Activated CD4-positive, CD25-positive, alpha-beta regulatory T cell treated with anti-CD3 and anti-CD28 coated beads, Interleukin-2, amount 50 U/mL, for 16 hours (primary cell): ENCODE measurements around the gene DHCR24.

Experiments used
- DNase-seq: peaks from one replicate; pipeline ENCODE4 v3.0.0-alpha.2; 2020; ENCODE audit warnings: low read depth, low spot score

The DHCR24 gene

DNA sequence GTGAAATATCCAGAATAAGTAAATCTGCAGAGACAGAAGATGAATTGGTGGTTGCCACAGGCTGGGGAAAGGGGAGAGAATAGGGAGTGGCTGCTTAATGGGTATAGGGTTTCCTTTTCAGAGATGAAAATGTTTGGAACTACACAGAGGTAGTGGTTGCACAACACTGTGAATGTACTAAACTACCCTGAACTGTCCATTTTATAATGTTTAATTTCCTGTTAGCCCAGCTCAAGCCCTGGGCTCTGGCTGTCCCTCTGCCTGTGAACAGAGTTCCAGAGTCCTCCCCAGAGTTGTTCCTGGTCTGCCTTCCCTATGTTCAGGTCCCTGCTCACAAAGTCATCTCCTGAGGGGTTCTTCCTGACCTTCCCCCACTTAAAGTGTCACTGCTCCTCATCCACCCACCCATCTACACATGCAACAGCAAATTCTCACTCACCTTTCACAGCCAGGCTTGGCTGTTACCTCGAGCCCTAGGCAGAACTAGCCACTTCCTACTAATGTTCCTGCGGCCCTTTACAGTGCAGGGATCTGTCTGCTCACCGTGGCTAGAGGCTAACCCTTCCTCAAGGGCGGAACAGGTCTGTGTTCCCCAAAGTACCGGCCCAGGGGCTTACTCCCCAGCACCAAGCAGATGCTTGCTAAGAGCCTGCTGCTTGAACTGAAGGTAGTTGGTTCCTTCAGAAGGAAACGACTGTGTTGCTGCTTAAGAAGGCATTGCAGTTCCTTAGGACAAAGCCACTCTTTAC lies 22.4 kb downstream of the DHCR24 start:
- no peak for DNase-seq

DNA sequence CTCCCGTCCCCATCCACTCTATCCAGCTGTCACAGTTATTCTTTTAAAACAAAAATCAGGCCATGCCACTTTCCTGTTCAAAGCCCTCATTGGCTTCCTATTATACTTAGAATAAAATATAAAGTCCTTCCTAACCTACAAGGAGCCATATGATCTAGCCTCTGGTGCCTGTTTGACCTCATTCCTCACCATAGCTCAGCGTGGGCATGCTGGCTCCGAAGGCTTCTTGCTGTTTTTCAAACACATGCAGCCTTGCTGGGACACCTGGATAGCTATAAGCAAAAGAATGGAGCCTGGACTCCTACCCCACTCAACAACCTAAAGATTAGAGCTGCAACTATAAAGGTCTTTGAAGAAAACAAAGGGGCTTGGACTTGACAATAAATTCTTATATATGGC lies 23.7 kb downstream of the DHCR24 start:
- no peak for DNase-seq

DNA sequence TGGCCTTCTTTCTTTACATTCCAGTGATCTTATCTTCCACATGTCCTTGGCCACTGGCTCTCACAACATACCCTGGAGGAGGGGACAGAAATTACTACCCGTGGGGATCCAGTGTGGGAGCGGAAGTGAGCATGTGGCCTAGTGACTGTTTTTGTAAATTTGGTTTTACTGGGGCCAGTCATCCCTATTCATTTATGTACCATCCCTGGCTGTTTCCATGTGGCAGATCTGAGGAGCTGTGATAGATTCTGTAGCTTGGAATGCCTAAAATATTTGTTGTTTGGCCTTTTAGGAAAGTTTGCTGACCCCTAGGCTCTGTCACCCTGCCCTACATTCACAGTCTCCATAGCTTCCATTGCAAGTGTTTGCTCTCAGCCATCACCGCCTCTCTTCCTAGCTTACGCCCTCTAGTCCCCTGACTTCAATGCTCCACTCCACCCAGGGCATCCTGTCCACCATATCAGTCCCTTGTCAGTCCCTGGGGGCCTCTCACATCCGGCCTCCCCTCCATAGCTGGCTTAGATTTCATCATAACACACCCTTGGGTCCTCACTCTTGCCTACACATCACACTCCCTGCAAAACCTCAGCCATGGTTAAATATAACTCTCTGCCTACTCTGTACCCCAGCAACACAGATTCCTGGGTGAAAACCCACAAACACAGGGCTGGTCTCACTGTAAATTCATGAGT lies 25.8 kb downstream of the DHCR24 start:
- no peak for DNase-seq

DNA sequence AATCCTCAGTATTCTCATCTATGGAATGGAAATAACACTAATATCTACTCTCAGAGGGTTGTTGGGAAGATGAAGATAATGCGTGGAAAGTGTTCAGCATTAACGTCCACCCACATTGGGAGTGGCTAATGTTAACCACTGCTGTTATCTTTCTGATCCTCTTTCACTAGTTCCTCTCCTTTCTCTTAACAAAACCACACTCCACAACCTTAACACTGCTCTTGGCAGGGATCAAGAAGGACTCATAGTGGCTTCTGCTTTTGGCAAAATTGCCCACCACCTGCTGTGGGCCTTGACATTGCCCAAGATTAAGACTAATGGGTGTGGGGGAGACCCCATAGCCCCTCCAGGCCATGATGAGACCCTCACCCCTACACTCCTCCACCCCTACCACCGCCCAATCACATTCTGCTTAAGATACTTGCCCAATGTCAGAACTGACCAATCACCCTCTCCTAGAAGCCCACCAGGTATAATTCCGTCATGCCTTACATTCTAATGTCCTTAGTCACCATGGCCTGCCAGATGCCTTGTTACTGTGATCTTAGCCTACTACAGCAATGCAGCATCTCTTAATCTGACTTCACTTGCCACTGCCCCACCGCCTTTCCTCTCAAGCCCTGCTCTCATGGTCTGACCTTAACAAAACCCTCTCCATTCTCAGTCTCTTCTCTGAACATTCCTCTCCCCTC lies 27.1 kb downstream of the DHCR24 start:
- DNase-seq: no peak

DNA sequence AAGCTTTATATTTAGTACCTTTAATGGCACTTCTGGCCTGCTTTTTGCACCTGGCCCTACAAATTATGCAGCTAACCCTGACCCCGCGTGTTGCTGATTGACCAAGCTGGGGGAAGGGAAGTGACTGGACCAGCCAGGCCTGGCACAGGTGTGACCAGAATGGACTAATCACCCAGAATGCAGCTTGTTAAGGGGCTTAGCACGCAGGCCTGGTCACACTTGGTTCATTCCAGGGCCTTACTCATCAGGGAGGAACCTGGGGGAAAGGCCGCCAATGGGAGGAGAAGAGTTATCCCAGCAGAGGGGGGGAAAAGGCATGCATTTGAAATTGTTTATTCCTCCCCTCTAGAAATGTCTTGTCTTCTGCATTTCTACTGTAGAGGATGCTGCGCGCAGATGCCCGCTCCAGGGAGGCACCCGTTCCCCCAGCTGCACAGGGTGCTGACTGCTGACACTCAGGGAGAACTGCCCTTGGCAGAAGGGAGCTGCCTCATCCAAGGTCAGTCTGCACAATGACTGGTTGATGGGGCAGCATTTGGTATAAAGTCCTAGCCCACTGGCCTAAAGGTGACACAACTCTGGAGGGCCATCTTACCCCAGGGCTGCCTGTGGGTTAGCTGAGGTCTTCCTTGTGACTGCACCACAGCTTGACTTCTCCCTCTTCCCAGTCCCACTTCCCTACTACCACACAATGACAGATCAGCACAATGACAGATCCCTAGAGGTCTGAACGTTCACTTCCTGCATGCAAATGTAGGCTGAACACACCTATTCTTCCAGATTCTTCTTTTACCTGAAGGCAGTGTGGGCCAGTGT lies 29.0 kb downstream of the DHCR24 start:
- DNase-seq: no peak

GRCh38 chr1:54857141-54857540 lies 29.9 kb downstream of the DHCR24 start:
- no peak for DNase-seq

- DNase-seq: no peak
Measured at GRCh38 chr1:54854381-54855020, 32.5 kb downstream of the DHCR24 start.

GRCh38 chr1:54853793-54854370 lies 33.1 kb downstream of the DHCR24 start:
- DNase-seq: no peak

DNA sequence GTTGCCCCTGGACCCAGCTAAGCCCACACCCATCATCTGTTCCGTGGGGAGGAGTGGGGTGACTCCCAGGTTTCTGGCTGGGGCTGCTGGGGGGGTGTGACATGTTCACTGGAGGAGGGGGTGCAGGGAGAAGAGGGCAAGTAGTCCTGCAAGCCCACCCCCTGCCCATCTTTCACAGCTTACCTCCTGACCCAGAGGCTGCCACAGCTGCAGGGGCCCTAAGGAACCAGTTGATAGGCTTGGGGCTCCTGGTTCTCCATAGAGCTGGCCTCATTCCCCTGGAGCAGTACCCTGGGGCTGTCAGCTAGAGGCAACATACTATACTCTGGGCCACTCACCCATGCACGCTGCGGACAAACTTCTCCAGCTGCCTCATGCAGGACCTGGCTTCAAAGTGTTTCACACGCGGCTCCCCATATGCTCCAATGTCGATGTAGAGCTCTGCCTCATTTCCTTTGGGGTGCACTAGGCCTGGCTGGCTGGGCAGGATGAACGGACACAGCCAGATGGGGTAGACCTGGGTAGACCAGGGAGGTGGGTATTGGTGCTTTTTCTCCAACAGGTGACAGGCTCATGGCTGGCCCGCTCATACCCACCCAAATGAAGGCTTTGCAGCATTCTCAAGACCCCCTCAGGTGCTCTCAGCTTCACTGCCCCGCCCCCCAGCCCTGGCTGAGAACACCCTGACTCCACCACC lies 33.8 kb downstream of the DHCR24 start:
- DNase-seq: no peak

GRCh38 chr1:54851936-54852524 lies 35.0 kb downstream of the DHCR24 start:
- no peak for DNase-seq

DNA sequence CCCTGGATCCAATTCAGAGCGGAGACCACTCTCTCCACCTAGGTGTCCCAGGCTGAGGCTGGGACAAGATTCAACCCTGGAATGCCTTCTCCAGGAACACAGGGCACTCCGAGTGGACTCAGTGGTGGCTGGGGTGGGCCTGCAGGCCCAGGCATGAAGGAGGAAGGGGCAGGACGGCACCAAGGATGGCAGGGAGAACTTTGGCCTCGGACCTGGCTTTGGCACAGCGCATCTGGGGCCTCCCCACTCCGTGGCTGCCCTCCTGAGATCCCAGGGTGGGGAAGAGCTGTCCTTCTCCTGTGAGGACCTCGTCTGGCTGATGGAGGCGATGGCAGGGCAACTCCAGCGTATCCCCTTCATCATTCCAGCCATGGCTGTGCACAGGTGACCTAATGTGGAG lies 35.6 kb downstream of the DHCR24 start:
- DNase-seq: no peak

DNA sequence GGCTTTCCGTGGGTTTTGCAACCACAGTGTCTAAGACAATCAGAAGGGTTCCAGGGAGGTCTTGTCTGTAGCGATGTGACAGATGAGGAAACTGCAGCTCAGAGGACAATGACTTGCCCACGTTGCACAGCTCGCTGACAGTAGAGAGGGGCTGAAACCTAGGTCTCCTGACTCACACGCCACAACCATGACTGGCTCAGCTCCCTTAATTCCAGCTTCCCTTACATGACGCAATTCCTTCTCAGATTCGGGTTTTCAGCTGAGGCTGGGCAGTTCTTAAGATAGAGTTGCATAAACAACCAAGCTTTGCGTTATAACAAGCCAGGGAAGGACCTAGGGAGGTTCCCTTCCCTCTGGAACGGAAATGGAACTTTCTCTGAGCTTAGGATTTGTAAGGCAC lies 36.3 kb downstream of the DHCR24 start:
- DNase-seq: no peak

DNA sequence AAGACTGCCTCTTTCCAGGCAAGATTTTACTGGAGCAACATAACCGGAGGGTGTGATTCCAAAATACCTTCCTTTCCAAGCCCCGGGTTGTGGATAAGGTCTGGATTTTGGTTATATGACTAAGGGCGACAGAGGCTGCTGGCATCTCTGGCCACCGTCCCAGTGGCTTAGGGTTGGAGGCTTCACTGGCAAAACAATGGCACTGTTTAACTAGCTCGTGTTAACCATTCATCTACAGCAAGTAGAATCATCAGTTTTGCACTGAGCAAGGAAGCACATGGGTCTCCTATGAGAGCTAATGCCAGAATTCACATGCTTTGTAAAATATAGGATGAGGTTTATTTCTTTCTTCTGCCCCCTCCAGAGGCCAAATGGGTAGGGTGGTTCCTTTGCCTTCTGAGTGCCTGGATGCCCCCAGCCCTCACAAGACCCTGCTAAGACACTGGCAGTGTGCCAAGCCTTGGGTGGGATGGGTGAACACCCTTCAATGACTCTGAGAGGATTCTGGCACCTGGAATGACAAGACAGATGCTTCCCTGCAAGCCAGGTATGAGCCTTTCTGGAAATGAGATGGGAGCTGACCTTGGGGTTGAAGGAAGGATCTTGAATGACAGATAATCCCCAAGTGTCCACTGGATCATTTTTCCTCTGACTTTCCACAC lies 36.8 kb downstream of the DHCR24 start:
- DNase-seq: no peak

GRCh38 chr1:54849219-54850068 lies 37.6 kb downstream of the DHCR24 start:
- no peak for DNase-seq

GRCh38 chr1:54848134-54848948 lies 38.7 kb downstream of the DHCR24 start:
- no peak for DNase-seq

DNA sequence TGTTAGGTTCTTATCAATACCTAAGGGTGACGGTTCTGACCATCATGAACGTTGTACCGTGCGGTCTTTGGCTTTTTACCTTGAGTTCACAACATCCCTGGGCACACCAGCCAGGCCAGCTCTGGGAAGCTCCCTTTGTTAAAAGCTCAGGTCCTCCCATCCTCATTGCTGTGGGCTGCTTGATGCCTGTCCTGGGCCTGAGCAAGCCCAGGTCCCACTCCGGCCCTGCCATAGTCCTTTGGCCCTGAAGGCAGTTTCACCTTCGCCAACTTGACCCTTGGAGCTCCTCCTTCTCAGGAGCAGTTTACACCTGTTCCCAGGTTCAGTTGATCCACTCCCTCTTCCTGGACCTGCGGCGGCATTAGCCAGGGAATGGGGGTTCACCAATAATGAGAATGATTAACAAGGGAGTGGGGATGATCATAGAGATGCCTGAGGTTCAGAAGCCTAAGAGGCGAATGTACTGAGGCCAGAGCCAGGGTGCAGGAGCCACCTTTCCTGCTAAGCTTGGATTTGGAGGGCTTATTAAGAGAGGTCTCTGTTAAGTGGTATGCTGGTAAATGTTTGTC lies 40.2 kb downstream of the DHCR24 start:
- DNase-seq: no peak

DNA sequence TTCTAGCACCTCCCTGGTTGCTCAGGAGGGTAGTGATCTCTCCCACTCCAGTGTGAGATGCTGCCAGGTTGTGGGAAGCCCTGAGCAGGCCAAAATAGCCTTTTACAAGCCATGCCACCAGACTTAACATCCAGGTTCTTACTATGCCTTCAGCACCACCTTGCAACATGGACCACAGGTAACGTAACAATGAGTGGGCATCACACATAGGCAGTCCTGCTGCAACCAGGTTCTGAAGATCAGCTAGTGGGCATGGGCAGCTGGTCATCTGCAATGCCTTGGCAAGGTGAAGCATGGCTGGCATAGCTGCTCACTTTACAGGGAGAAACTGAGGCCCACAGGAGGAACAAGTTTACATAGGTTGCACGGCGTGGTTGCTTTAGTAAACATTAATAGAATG lies 40.7 kb downstream of the DHCR24 start:
- no peak for DNase-seq
